ENCODE measurements around the gene PARD3.
"Not testable (repeated sequence)": the region's sequence is repeated elsewhere in the genome, so short reads cannot be mapped to it uniquely, and the experiment has no call there.

The PARD3 gene

DNA sequence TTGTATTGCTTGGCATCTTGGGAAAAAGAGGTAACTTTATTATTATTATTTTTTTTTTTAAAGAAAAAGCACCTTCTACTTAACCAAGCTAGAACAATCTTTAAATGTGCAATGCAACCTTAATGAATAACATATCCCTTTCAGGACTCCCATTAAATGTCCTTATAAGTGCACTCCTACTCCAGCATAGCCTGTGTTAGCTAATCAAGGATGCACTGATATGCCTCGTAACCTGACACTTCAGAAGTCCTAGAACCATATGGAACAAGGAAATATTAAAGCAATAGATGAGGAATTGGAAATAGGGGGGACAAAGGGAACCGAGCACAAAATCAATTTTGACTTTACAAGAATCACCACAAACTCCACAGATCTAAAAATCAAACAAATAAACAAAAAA lies 522.4 kb downstream of the PARD3 start:
- TF ChIP-seq ZNF274 (IDR thresholded peaks at IDR 0.05; ENCODE audit: low read depth, low read length) = no peak
- H3K4me3 ChIP-seq (ENCODE audit: low read length) = no peak overlapping the region

DNA sequence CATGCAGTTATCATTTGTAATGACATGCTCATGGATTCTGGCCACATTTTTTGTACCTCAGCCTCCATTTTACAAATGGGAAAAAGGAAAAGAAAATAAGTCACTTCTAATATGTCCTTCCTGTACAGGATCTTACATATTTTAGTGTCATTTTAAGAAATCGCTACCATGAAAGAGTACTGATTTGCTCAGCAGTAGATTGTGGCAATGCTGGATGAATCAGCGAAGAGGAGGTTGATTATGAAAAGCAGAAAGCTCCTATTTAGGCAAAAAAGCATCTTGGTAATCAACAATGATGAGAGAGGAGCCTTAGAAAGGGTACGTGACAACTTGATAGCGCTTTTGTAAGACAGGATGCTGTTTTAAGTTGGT lies 522.9 kb downstream of the PARD3 start:
- no peak for TF ChIP-seq ZNF274 (IDR thresholded peaks at IDR 0.05; ENCODE audit: low read depth, low read length)
- H3K4me3 ChIP-seq (ENCODE audit: low read length) = no peak overlapping the region

DNA sequence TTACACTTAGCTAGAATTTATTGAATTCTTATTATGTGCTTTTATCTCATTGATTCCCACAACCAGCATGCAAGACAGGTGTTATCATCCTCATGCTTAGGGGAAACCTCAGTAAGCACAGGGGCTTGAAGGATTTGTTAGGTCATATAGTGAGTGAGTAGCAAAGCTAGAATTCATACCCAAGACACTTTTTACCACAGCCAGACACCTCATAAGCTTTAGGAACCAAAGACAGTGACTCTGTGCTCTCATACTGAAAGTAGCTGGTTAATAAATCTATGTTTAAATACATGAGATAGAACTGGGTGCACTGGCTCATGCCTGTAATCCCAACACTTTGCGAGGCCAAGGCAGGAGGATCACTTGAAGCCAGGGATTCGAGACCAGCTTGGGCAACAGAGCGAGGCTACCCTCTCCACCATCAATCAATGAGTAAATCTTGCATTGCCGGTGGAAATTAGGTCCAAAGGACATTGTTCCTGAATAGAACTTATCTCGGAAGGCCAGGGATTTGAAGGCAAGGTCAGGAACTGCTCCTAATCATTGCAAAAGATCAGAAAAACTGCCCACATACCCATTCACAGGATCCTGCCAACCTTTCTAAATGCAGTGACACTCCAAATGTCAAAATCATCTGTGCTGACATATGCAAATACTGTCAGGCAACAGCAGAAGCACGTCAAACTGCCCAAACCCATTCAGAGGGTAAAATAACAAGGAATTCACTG lies 523.5 kb downstream of the PARD3 start:
- H3K4me3 ChIP-seq (ENCODE audit: low read length) = no peak overlapping the region
- no peak for TF ChIP-seq ZNF274 (IDR thresholded peaks at IDR 0.05; ENCODE audit: low read depth, low read length)

DNA sequence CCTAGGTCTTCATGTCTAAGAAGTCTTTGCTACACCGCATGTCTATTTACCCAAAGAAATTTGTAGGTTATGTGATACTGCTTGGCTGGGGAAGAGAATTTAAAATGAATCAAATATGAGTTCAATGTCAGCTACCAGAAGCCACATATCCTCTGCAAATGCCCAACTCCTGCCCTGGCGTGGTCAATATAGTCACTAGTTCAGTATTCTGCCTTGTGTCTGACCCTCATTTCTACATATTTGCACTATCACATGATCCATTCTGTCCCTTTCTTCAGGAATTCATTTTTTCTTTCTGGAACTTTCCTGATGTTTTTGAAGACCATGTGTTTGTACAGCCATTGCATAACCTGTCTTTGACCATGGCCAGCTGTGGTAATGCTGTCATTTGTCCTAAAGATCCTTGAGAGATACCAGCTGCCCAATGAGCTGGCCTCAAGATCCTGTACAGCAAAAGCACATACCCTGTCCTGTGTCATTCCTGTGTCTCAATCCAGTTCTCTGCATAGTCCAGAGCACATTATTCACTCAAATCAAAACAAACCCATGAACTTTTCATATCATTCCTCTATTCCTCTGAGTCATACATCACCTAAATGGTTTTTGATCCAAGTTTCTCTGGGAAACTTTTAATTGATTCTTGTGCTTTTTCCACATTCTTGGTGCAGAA lies 524.5 kb downstream of the PARD3 start:
- no peak for TF ChIP-seq ZNF274 (IDR thresholded peaks at IDR 0.05; ENCODE audit: low read depth, low read length)
- H3K4me3 ChIP-seq (ENCODE audit: low read length) = no peak overlapping the region

DNA sequence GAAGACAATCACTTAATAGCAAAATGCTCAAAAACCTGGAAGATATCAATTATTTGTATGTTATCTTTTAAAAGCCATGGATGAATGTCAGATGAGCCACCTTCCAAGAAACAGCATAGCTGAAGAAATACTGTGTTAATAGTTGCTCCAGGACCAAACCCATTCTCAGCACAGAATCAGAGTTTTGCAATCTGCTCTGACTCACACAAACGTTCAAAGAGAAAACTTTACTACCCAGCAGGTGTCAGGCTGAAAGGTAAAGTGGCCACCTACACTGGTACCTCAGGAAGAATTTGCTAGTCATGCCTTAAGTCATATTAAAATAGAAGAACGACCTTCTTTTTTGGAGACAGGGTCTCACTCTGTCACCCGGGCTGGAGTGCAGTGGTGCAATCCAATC lies 526.5 kb downstream of the PARD3 start:
- H3K4me3 ChIP-seq (ENCODE audit: low read length) = no peak overlapping the region
- TF ChIP-seq ZNF274 (IDR thresholded peaks at IDR 0.05; ENCODE audit: low read depth, low read length) = no peak

DNA sequence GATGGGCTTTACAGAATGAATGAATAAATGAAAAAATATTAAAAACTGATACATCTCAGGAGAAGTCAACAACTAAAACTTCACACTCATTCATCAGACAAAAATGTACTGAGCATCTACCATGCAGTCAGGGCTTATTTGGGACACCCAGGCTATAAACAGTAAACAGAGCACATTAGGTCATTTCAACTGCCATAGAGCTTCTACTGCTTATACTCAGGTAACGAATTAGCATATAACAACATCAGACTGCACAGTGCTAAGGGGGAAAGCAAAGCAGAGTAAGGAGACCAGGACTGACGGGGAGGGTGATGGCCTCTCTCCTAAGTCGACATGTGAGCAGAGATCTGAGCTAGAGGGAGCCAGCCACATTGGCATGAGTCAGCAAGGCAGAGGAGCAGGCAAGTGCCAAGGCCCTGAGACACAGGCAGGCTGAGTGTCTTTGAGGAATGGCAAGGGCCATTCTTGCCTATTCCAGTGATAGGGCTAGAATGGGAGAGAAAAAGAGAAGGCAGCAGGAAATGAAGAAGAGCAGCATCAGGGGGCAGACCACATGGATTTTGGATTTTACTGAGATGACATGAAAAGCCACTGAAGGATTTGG lies 528.9 kb downstream of the PARD3 start:
- no peak overlapping the region for H3K4me3 ChIP-seq (ENCODE audit: low read length)
- TF ChIP-seq ZNF274 (IDR thresholded peaks at IDR 0.05; ENCODE audit: low read depth, low read length) = no peak

DNA sequence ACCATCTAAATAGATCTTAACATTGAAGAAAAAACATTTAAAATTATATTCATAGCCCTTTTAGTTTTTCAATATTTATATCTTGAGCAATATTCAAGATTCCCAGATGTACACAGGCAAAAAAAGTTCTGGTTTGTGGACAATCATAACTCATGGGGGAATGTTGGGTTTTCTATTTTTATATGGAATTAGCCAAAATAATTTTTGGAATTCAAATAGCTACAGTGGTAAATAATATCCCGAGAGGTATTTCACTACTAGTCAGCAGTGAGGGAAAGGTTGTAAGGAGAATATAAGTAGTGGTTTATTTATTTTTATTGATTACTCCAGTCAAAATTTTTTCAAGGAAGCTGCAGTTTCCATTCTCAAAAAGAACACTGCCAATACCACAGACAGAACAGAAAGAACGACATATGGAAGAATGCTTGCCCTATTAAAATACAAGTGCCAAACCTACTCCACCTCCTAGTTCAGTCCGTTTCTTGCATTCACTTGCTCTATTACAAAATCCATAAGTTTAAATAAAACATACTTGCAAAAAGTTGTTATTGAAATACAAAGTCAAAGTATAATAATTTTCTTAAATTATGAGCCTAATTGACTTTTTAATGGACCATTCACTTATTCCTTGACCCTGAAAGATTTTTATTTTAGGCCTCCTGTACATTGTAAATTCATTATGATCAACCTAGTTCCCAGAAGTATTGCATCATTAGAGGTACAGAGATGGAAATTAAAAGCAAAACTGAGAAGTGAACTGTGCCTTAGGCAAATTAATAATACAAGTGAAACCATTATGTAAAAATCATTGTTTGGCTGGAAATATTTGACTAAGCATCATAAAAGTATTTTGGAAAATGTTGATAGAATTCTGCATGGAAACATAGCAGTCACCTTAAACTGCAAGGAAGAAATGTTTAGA lies 533.2 kb downstream of the PARD3 start:
- H3K4me3 ChIP-seq (ENCODE audit: low read length) = no peak overlapping the region

DNA sequence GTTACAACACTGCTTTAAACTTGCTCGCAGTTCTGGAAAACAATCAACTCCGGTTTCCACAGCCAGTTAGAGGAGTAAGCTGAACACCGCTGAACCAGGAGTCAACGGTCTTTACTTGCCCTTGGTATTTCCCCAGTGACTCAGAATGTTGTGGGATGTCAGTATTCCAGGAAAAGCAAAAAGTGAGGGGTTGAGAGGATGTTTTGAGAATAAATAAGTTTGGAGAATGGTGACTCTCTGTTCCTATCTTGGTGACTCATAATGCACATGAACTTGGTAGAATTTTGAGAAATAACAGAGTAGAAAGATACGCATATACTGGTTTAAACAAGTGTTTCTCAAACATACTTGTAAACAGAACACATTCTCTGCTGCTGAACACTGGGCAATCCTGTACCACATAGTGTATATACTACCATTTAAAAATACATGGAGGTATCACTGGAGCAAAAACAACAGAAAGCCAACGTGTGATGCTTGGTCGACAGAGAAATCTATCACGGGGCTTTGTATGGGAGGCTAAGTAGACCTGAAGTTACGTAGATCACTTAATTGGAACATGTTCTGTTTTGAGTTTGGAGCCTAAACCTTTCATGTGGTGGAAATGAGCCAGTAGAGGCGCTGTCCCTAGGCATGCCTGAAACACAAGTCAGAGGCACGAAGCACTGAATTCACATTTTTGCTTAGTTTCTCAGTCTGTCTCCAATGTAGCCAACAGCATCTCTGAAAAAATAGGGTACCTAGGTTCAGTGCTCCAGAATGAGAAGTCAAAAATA lies 534.3 kb downstream of the PARD3 start:
- TF ChIP-seq ZNF274 (IDR thresholded peaks at IDR 0.05; ENCODE audit: low read depth, low read length) = no peak
- H3K4me3 ChIP-seq (ENCODE audit: low read length) = no peak overlapping the region

More for the DNA sequence above, 533.2 kb downstream of the PARD3 start:
- no peak for TF ChIP-seq ZNF274 (IDR thresholded peaks at IDR 0.05; ENCODE audit: low read depth, low read length)

DNA sequence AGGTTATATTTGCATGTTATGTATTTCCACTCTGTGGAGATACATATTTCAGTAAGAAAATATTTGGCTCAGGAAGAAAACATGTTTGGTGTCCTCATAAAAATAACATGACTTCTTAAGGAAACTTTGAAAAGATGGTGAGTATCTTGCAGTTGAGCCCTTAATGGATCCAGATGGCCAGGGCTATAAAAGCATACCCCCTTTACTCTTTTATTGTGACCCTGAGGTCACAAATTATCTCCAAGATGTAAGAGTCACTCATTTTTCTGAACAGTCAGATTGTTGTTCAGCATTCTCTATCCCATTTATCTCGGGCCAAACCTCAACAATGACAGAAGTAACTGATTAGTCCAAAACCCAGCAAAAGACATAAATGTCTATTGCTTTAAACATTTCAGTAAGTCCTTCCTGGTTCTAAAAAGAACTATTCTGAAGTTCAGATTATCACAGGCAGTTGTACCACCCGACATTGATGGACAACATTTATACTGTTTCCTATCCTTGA lies 539.4 kb downstream of the PARD3 start:
- no peak for TF ChIP-seq ZNF274 (IDR thresholded peaks at IDR 0.05; ENCODE audit: low read depth, low read length)
- H3K4me3 ChIP-seq (ENCODE audit: low read length) = no peak overlapping the region

DNA sequence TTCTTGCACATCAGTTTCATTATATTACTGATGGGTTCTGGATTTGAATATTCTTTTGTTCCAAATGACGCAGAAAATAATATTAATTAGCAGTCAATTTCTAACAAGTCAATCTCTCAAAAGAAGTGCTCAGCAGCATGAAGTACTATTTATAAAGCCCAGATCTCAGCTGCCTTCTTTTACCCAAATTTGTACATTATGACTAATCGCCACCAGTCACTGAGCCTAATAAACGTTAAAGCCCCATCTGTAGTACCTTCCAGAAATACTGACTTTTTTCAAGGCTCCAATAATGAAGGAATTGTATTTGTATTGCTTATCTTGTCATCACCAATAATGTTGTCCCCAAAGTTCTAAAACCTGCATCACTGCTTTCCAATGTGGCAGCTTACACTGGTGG lies 540.2 kb downstream of the PARD3 start:
- TF ChIP-seq ZNF274 (IDR thresholded peaks at IDR 0.05; ENCODE audit: low read depth, low read length) = no peak
- no peak overlapping the region for H3K4me3 ChIP-seq (ENCODE audit: low read length)

DNA sequence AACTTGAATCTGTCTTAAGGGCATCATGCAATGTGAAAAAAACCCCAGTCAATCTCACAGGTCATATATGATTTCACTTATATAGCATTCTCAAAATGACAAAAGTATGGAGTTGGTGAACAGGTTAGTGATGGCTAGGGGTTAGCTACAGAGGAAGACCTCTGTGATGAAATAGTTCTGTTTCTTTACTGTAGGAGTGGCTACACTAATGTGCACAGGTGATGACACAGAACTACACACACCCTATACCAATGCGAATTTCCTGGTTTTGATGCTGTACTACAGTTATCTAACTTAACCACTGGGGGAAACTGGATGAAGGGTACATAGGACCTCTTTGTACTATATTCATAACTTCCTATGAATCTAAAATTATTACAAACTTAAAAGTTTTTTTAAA lies 541.8 kb downstream of the PARD3 start:
- no peak overlapping the region for H3K4me3 ChIP-seq (ENCODE audit: low read length)
- TF ChIP-seq ZNF274 (IDR thresholded peaks at IDR 0.05; ENCODE audit: low read depth, low read length) = no peak

DNA sequence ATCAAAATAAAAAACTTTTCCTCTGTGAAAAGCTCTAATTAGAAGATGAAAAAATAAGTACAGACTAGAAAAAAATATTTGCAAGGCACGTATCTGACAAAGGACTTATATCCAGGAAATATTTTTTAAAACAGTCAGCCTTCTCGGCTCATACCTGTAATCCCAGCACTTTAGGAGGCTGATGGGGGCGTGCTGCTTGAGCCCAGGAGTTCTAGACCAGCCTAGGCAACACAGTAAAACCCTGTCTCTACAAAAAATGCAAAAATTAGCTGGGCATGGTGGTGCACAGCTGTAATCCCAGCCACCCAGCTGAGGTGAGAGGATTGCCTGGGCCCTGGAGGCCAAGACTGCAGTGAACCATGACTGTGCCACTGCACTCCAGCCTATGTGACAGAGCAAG lies 542.8 kb downstream of the PARD3 start:
- TF ChIP-seq ZNF274 (IDR thresholded peaks at IDR 0.05; ENCODE audit: low read depth, low read length) = no peak
- no peak overlapping the region for H3K4me3 ChIP-seq (ENCODE audit: low read length)

DNA sequence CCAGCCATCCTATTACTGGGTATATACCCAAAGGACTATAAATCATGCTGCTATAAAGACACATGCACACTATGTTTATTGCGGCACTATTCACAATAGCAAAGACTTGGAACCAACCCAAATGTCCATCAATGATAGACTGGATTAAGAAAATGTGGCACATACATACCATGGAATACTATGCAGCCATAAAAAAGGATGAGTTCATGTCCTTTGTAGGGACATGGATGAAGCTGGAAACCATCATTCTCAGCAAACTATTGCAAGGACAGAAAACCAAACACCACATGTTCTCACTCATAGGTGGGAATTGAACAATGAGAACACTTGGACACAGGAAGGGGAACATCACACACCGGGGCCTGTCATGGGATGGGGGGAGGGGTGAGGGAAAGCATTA lies 546.7 kb downstream of the PARD3 start:
- H3K4me3 ChIP-seq (ENCODE audit: low read length) = not testable (repeated sequence)

Measured in GM08714 (cell line).